A549 (cell line): ENCODE results near the gene ZNF764. TPM values are rescaled to one million over a fixed set of nuclear protein-coding genes. Genes with fewer than 3 reads are reported as not detected.
A peak's percentile ranks its signal among the peaks of the same experiment; 100 is the strongest.
"Not testable (repeated sequence)": the region's sequence is repeated elsewhere in the genome, so short reads cannot be mapped to it uniquely, and the experiment has no call there.

ENCODE experiments used
- ATAC-seq, 2 experiments: fragments of 200-7000 bp in 1 of 2; fragments of >200 bp in 1 of 2; cut with Nextera tagmentation in 1 of 2; cut with Tn5 transposase in 1 of 2; 3 replicates each; pipeline versions ENCODE4 v1.8.0 to v1.9.1; 2018 to 2020; ENCODE audit warnings: mild to moderate bottlenecking in 1 of 2, moderate library complexity in 1 of 2
- CTCF ChIA-PET: fragments of 300-600 bp; sonication (Branson Sonifier 250); formaldehyde crosslinking; extraction: SDS; loops from one replicate; lab custom pipeline; 2021; ENCODE audit warnings: antibody characterized with exemption, inconsistent platforms; lab: Yijun Ruan, JAX
- POLR2A ChIA-PET: fragments of 350-600 bp; formaldehyde crosslinking; extraction: SDS; loops from one replicate; lab custom pipeline; 2021; ENCODE audit warnings: antibody characterized with exemption, inconsistent platforms; lab: Yijun Ruan, JAX
- DNase-seq, 2 experiments: peaks; one replicate each; pipeline versions ENCODE4 v3.0.0 to v3.0.0-alpha.2; 2011 to 2016; ENCODE audit warnings: low read depth in 1 of 2, low spot score in 1 of 2
- FAIRE-seq: peaks from 2 replicates; lab custom pipeline; 2011; peaks lifted over from hg19 to GRCh38; lab: Jason Lieb, UNC
- H3K27ac ChIP-seq, 2 experiments: fragments of >200 bp; sonication (Bioruptor Twin); formaldehyde crosslinking; 3 replicates each; pipeline ENCODE4 v1.5.1; 2016 to 2017
- H3K4me1 ChIP-seq: fragments of >200 bp; sonication (Bioruptor Twin); formaldehyde crosslinking; 3 replicates; pipeline ENCODE4 v1.6.1; 2016
- H3K4me2 ChIP-seq: fragments of >200 bp; sonication (Bioruptor Twin); formaldehyde crosslinking; 3 replicates; pipeline ENCODE4 v1.6.1; 2016
- H3K4me3 ChIP-seq: fragments of >200 bp; sonication (Bioruptor Twin); formaldehyde crosslinking; 3 replicates; pipeline ENCODE4 v1.5.1; 2016
- H3K9me3 ChIP-seq: fragments of >200 bp; sonication (Bioruptor Twin); formaldehyde crosslinking; 3 replicates; pipeline ENCODE4 v1.6.1; 2016
- BHLHE40 ChIP-seq: IDR thresholded peaks from 2 replicates; pipeline ENCODE4 v1.6.1; 2012; ENCODE audit warnings: low read depth, low read length, inconsistent platforms
- CEBPB ChIP-seq, 2 experiments: fragments of >200 bp in 1 of 2; sonication (Bioruptor Twin) in 1 of 2; formaldehyde crosslinking in 1 of 2; IDR thresholded peaks; 2 replicates each; pipeline ENCODE4 v1.6.1; 2012 to 2016
- EP300 ChIP-seq, 2 experiments: fragments of >200 bp; sonication (Bioruptor Twin); formaldehyde crosslinking; IDR thresholded peaks; 2 replicates in 1 of 2; 3 replicates in 1 of 2; pipeline ENCODE4 v1.6.1; 2016 to 2017
- ESRRA ChIP-seq: fragments of 150-350 bp; IDR thresholded peaks from 2 replicates; pipeline ENCODE4 v1.6.1; 2014; ENCODE audit warnings: mild to moderate bottlenecking, low read length, borderline replicate concordance
- HEYL ChIP-seq: fragments of 250-450 bp; sonication (Bioruptor Pico); IDR thresholded peaks from 2 replicates; pipeline ENCODE4 v1.8.0; 2021; ENCODE audit warnings: mild to moderate bottlenecking, moderate library complexity
- JUNB ChIP-seq: fragments of >200 bp; sonication (Bioruptor Twin); formaldehyde crosslinking; IDR thresholded peaks from 2 replicates; pipeline ENCODE4 v1.6.1; 2016
- KDM5A ChIP-seq: fragments of 200-600 bp; sonication (generic); IDR thresholded peaks from 2 replicates; pipeline ENCODE4 v1.6.1; 2016; ENCODE audit warnings: antibody characterized with exemption, mild to moderate bottlenecking
- NFE2L2 ChIP-seq: fragments of 150-350 bp; conservative IDR thresholded peaks from 2 replicates; pipeline ENCODE4 v1.6.1; 2014; ENCODE audit warnings: low read length
- NPAS2 ChIP-seq: fragments of 250-450 bp; sonication (Bioruptor Pico); IDR thresholded peaks from 2 replicates; pipeline ENCODE4 v1.8.0; 2022; ENCODE audit warnings: mild to moderate bottlenecking, moderate library complexity, borderline replicate concordance
- NR3C1 ChIP-seq: fragments of >200 bp; sonication (Bioruptor Twin); formaldehyde crosslinking; IDR thresholded peaks from 3 replicates; pipeline ENCODE4 v1.6.1; 2017
- RNF2 ChIP-seq: fragments of 200-600 bp; sonication (generic); IDR thresholded peaks from 2 replicates; pipeline ENCODE4 v1.6.1; 2016; ENCODE audit warnings: low read depth, mild to moderate bottlenecking, antibody characterized with exemption, moderate library complexity, borderline replicate concordance
- SREBF2 ChIP-seq: fragments of 450-650 bp; IDR thresholded peaks from 2 replicates; pipeline ENCODE4 v1.6.1; 2014; ENCODE audit warnings: mild to moderate bottlenecking, moderate library complexity
- ZC3H11A ChIP-seq: fragments of 450-650 bp; IDR thresholded peaks from 2 replicates; pipeline ENCODE4 v1.6.1; 2014; ENCODE audit warnings: antibody characterized with exemption, mild to moderate bottlenecking
- WGBS: methylation state at CpG from one replicate; pipeline ENCODE4 v1.1.6; 2017; ENCODE audit errors: missing lambda C conversion rate; 5-methylcytosine and 5-hydroxymethylcytosine counted together
- polyA plus RNA-seq, 4 experiments: library from polyadenylated mRNA; depleted of rRNA in 3 of 4; stranded (reverse); fragments of >200 nt; fragmentation: RNase III in 1 of 4; extraction: RNeasy Plus Mini Kit Qiagen cat#74134 plus additional on column Dnase treatment in 1 of 4; gene quantifications; 2 replicates in 3 of 4; 3 replicates in 1 of 4; pipeline ENCODE4 v1.2.3, GENCODE V29; 2011 to 2017
- TF ChIP-seq, protein P1 (sequence below): IDR thresholded peaks from 2 replicates; pipeline ENCODE4 v1.6.1; 2012; ENCODE audit warnings: low read depth, borderline replicate concordance
- TF ChIP-seq, protein P2 (sequence below): fragments of 150-350 bp; IDR thresholded peaks from 2 replicates; pipeline ENCODE4 v1.6.1; 2014; ENCODE audit warnings: low read depth, mild to moderate bottlenecking, low read length

Gene ZNF764
- polyA plus RNA-seq, 2 of the 4 experiments (the other 2 are of a cell fraction), result 2.9 to 4.0 TPM

DNA sequence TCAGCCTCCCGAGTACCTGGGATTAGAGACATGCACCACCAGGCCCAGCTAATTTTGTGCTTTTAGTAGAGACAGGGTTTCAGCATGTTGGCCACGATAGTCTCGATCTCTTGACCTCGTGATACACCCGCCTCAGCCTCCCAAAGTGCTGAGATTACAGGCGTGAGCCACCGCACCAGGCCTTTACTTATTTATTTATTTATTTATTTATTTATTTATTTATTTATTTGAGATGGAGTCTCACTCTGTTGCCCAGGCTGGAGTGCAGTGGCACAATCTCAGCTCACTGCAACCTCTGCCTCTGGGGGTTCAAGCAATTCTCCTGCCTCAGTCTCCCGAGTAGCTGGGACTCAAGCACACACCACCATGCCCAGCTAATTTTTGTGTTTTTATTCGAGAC lies 32.7 kb upstream of the ZNF764 start:
- CTCF ChIA-PET, result interaction anchor here (0.6 kb wide), 1 partner anchor 207 kb away, joined by 3 read pairs; no protein-coding TSS in a partner anchor
- H3K4me1 ChIP-seq, POLR2A ChIA-PET: not testable (repeated sequence)

DNA sequence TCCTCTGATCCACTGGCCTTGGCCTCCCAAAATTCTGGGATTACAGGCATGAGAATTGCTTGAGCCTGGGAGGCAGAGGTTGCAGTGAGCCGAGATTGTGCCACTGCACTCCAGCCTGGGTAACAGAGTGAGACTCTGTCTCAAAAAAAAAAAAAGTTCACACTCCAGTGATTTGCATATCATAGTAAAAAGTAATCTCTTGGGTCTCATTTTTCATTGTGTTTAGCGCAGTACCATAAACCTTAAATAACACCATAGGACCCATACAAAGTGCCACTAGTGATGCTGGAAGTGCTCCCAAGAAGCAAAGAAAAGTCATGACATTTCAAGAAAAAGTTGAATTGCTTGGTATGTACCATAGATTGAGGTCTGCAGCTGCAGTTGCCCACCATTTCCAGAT lies 31.4 kb upstream of the ZNF764 start:
- WGBS, result 88% methylated on average over 2 of the region's 2 CpGs
- POLR2A ChIA-PET, CTCF ChIA-PET, H3K4me1 ChIP-seq, ATAC-seq, H3K27ac ChIP-seq, FAIRE-seq, H3K4me3 ChIP-seq, H3K4me2 ChIP-seq, DNase-seq, H3K9me3 ChIP-seq: not testable (repeated sequence)

More for the DNA sequence above, 32.7 kb upstream of the ZNF764 start:
- not testable (repeated sequence) for DNase-seq
- TF ChIP-seq ZC3H11A, result peak; percentile 92
- TF ChIP-seq, all 56 proteins: peak for 1; not testable (repeated sequence) for 55
- not testable (repeated sequence) for H3K9me3 ChIP-seq, ATAC-seq, H3K4me2 ChIP-seq, H3K27ac ChIP-seq, H3K4me3 ChIP-seq, FAIRE-seq
- WGBS, result 93% methylated on average over 9 of the region's 9 CpGs

DNA sequence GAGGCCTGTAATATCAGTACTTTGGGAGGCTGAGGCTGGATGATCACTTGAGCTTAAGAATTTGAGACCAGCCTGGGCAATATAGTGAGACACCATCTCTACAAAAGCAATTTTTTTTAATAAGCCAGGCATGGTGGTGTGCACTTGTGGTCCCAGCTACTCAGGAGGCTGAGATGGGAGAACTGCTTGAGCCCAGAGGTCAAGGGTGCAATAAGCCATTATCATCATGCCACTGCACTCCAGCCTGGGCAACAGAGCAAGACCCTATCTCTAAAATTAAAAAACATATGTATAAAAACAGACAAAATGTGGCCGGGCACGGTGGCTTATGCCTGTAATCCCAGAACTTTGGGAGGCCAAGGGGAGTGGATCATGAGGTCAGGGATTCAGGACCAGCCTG lies 30.5 kb upstream of the ZNF764 start:
- WGBS, result 90% methylated on average over 2 of the region's 2 CpGs
- TF ChIP-seq EP300 (IDR thresholded peaks at IDR 0.05) (no peak), NFE2L2 (no peak), NR3C1 (no peak), NPAS2 (no peak), CEBPB (IDR thresholded peaks at IDR 0.05) (no peak), RNF2 (no peak), HEYL (CRISPR knock-in tag) (no peak), JUNB (no peak)
- ATAC-seq (no peak), DNase-seq (no peak), FAIRE-seq (no peak)
- Histone ChIP-seq H3K4me1 (no peaks in the 10 kb centered on the region), H3K4me2 (no peak overlapping the region), H3K27ac (no peak overlapping the region), H3K4me3 (no peak overlapping the region), H3K9me3 (no peaks in the 10 kb centered on the region)
- ChIA-PET CTCF (no interaction called here), POLR2A (no interaction called here)

DNA sequence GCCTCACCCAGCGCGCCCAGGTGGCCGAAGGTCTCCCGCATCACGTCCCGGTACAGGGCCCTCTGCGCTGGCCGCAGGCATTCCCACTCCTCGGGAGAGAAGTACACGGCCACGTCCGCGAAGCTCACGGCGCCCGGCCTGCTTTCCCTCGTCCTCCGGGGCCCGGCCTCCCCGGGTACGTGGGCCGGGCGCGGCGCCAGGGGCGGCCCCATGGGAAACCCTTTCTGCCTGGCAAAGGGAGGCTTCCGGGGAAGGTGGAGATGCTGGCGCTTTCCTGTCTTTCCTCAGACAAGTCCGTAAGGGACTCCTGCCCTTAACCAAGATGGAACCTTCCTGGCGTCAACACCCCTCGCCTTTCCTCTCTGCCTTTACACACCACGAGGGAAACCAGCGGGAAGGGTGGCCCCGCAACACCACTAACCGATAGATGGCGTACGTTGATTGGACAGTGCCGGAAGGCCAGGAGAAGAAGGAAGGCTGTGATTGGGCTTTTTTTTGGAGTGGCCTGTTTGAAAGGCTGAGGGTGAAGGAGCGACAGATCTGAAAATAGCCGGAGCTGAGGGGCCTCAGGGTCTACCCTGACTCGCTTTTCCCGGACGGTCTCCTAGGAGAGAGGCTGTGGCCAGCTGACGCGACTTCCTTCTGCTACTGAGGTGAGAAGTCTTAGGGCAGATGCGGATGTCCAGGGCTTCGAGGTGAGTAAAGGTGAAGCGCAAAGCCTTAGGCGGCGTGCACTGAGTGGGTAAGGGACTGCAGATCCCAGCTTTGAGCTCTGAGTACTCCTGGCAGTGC lies 27.4 kb upstream of the ZNF764 start, which contains the start of gene ZNF785:
Gene ZNF785, minus strand, starts transcription at position 298 of the 792 bp plus-strand sequence. Its CDS starts 86 bp downstream, at position 212.
- ChIA-PET POLR2A (no interaction called here), CTCF (interaction anchor here (1.4 kb wide), 1 partner anchor 50 kb away, joined by 3 read pairs; the partner anchor contains the start of gene ZNF747)
- WGBS, result 84% methylated on average over 46 of the region's 50 CpGs
- H3K4me2 ChIP-seq, result no peak within 1 kb of the TSS
- H3K27ac ChIP-seq, result no peak within 1 kb of the TSS
- TF ChIP-seq SREBF2 (no peak), NFE2L2 (no peak), BHLHE40 (no peak), ESRRA (no peak), KDM5A (no peak)
- TF ChIP-seq, protein P1, sequence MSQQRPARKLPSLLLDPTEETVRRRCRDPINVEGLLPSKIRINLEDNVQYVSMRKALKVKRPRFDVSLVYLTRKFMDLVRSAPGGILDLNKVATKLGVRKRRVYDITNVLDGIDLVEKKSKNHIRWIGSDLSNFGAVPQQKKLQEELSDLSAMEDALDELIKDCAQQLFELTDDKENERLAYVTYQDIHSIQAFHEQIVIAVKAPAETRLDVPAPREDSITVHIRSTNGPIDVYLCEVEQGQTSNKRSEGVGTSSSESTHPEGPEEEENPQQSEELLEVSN, result peak; percentile 43; the same call in 1 of the 2 replicates
- TF ChIP-seq, protein P2, sequence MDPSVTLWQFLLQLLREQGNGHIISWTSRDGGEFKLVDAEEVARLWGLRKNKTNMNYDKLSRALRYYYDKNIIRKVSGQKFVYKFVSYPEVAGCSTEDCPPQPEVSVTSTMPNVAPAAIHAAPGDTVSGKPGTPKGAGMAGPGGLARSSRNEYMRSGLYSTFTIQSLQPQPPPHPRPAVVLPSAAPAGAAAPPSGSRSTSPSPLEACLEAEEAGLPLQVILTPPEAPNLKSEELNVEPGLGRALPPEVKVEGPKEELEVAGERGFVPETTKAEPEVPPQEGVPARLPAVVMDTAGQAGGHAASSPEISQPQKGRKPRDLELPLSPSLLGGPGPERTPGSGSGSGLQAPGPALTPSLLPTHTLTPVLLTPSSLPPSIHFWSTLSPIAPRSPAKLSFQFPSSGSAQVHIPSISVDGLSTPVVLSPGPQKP, result no peak
- H3K4me3 ChIP-seq, result no peak within 1 kb of the TSS
- DNase-seq, result peak in 1 of 2 experiments; percentile 38
- no peaks in the 10 kb centered on the region for H3K4me1 ChIP-seq
- no peaks in the 10 kb centered on the region for H3K9me3 ChIP-seq
- ATAC-seq, result peak in 1 of 2 experiments; percentile 52; a peak in 2 of 6 replicates
- no peak for FAIRE-seq
